Activated CD4-positive, alpha-beta memory T cell treated with anti-CD3 and anti-CD28 coated beads, Interleukin-2, amount 10 ng/mL, durations not matched to agents 7 days and 5 days (primary cell): ENCODE results near the gene DDX19B. TPM values are rescaled to one million over a fixed set of nuclear protein-coding genes. Genes with fewer than 3 reads are reported as not detected.
"Not testable (repeated sequence)": the region's sequence is repeated elsewhere in the genome, so short reads cannot be mapped to it uniquely, and the experiment has no call there.

Experiments used
- CTCF ChIA-PET: fragments of 350-600 bp; sonication (Branson Sonifier 250); formaldehyde crosslinking; loops from one replicate; lab custom pipeline; 2021; ENCODE audit warnings: antibody characterized with exemption, inconsistent platforms; lab: Charles Lee
- POLR2A ChIA-PET: fragments of 350-600 bp; sonication (Branson Sonifier 250); formaldehyde crosslinking; loops from one replicate; lab custom pipeline; 2021; ENCODE audit warnings: antibody characterized with exemption; lab: Charles Lee
- DNase-seq: peaks from one replicate; pipeline ENCODE4 v3.0.0-alpha.2; 2020
- H3K27ac Mint-ChIP-seq: one replicate; pipeline ENCODE4 v1.8.0; 2021; ENCODE audit warnings: mild to moderate bottlenecking, mixed read lengths
- H3K27me3 Mint-ChIP-seq: one replicate; pipeline ENCODE4 v1.8.0; 2021; ENCODE audit warnings: mixed read lengths
- H3K36me3 Mint-ChIP-seq: one replicate; pipeline ENCODE4 v1.8.0; 2021; ENCODE audit warnings: low read depth, mixed read lengths
- H3K4me1 Mint-ChIP-seq: one replicate; pipeline ENCODE4 v1.8.0; 2021; ENCODE audit warnings: mixed read lengths
- H3K4me3 Mint-ChIP-seq: one replicate; pipeline ENCODE4 v1.8.0; 2021; ENCODE audit warnings: mild to moderate bottlenecking, mixed read lengths
- H3K9me3 Mint-ChIP-seq: one replicate; pipeline ENCODE4 v1.8.0; 2021; ENCODE audit warnings: mixed read lengths
- total RNA-seq, 2 experiments: library from RNA; stranded (reverse); gene quantifications; one replicate each; pipeline ENCODE4 v1.2.3, GENCODE V29; 2021

Gene DDX19B
- total RNA-seq, 2 experiments from 2014 or later: 33.2 to 35.8 TPM

- no peak for DNase-seq
- CTCF ChIA-PET: interaction anchor here (1.1 to 2.7 kb wide), 2 partner anchors 10 to 29 kb away, joined by 4 to 11 read pairs; no protein-coding TSS in a partner anchor
- no peak overlapping the region for H3K4me3 Mint-ChIP-seq
These were observed 41.6 kb upstream of the DDX19B start for GRCh38 chr16:70257391-70257790.

GRCh38 chr16:70258065-70258464, 40.9 kb upstream of the DDX19B start:
- H3K36me3 Mint-ChIP-seq: peaks cover 65% of the 10 kb centered on the region
- H3K9me3 Mint-ChIP-seq: no peaks in the 10 kb centered on the region
- no peak for DNase-seq
- ChIA-PET POLR2A (no interaction called here), CTCF (interaction anchor here (1.0 to 2.7 kb wide), 2 partner anchors 9 to 16 kb away, joined by 3 to 11 read pairs; no protein-coding TSS in a partner anchor)
- no peak overlapping the region for H3K4me3 Mint-ChIP-seq
- H3K27me3 Mint-ChIP-seq: no peaks in the 10 kb centered on the region
- H3K4me1 Mint-ChIP-seq: no peaks in the 10 kb centered on the region
- H3K27ac Mint-ChIP-seq: no peak overlapping the region

More at GRCh38 chr16:70257391-70257790, 41.6 kb upstream of the DDX19B start:
- H3K27ac Mint-ChIP-seq: no peak overlapping the region
- H3K27me3 Mint-ChIP-seq: no peaks in the 10 kb centered on the region
- H3K9me3 Mint-ChIP-seq: no peaks in the 10 kb centered on the region
- peaks cover 65% of the 10 kb centered on the region for H3K36me3 Mint-ChIP-seq
- POLR2A ChIA-PET: no interaction called here
- no peaks in the 10 kb centered on the region for H3K4me1 Mint-ChIP-seq

- no peak overlapping the region for H3K27ac Mint-ChIP-seq
- no peaks in the 10 kb centered on the region for H3K27me3 Mint-ChIP-seq
- no peaks in the 10 kb centered on the region for H3K9me3 Mint-ChIP-seq
- DNase-seq: no peak
- POLR2A ChIA-PET: no interaction called here
- peaks cover 62% of the 10 kb centered on the region for H3K36me3 Mint-ChIP-seq
- CTCF ChIA-PET: interaction anchor here (0.6 to 1.0 kb wide), 2 partner anchors 17 to 23 kb away, joined by 3 read pairs; no protein-coding TSS in a partner anchor
- no peaks in the 10 kb centered on the region for H3K4me1 Mint-ChIP-seq
- no peak overlapping the region for H3K4me3 Mint-ChIP-seq
These were observed 40.0 kb upstream of the DDX19B start for GRCh38 chr16:70258946-70259345.

GRCh38 chr16:70259903-70260302, 39.1 kb upstream of the DDX19B start:
- H3K36me3 Mint-ChIP-seq: peaks cover 65% of the 10 kb centered on the region
- H3K27me3 Mint-ChIP-seq, H3K4me1 Mint-ChIP-seq, H3K4me3 Mint-ChIP-seq, H3K27ac Mint-ChIP-seq, H3K9me3 Mint-ChIP-seq, DNase-seq, POLR2A ChIA-PET: not testable (repeated sequence)
- CTCF ChIA-PET: interaction anchor here (4.6 kb wide), 1 partner anchor 8 kb away, joined by 18 read pairs; the partner anchor contains the start of gene EXOSC6

- Mint-ChIP-seq H3K27ac (no peak overlapping the region), H3K4me1 (no peaks in the 10 kb centered on the region), H3K9me3 (no peaks in the 10 kb centered on the region), H3K4me3 (no peak overlapping the region), H3K36me3 (peaks cover 69% of the 10 kb centered on the region), H3K27me3 (no peaks in the 10 kb centered on the region)
- DNase-seq: no peak
- CTCF ChIA-PET: interaction anchor here (1.2 to 2.8 kb wide), 10 partner anchors 10 to 108 kb away, joined by 3 to 19 read pairs (median 6); partner anchors contain the start of genes DDX19B and EXOSC6
- POLR2A ChIA-PET: interaction anchor here (0.7 to 2.2 kb wide), 4 partner anchors 15 to 31 kb away, joined by 3 to 6 read pairs (median 4); partner anchors contain the start of genes AARS1 and DDX19B
These were observed 31.5 kb upstream of the DDX19B start for GRCh38 chr16:70267516-70267915.

- not testable (repeated sequence) for H3K9me3 Mint-ChIP-seq, H3K4me3 Mint-ChIP-seq, DNase-seq, H3K27me3 Mint-ChIP-seq, H3K4me1 Mint-ChIP-seq, H3K27ac Mint-ChIP-seq
- POLR2A ChIA-PET: interaction anchor here (1.1 to 2.2 kb wide), 3 partner anchors 20 to 31 kb away, joined by 3 to 6 read pairs (median 6); partner anchors contain the start of genes AARS1 and DDX19B
- CTCF ChIA-PET: interaction anchor here (1.2 to 2.8 kb wide), 10 partner anchors 10 to 108 kb away, joined by 3 to 19 read pairs (median 6); partner anchors contain the start of genes DDX19B and EXOSC6
- H3K36me3 Mint-ChIP-seq: peaks cover 72% of the 10 kb centered on the region
These were observed 31.1 kb upstream of the DDX19B start for GRCh38 chr16:70267922-70268321.

GRCh38 chr16:70269471-70269870, 29.5 kb upstream of the DDX19B start:
- no peak for DNase-seq
- ChIA-PET CTCF (interaction anchor here (0.6 kb wide), 1 partner anchor 227 kb away, joined by 4 read pairs; no protein-coding TSS in a partner anchor), POLR2A (no interaction called here)
- H3K4me1 Mint-ChIP-seq: peaks cover 2% of the 10 kb centered on the region
- no peak overlapping the region for H3K27ac Mint-ChIP-seq
- peaks cover 72% of the 10 kb centered on the region for H3K36me3 Mint-ChIP-seq
- no peak overlapping the region for H3K4me3 Mint-ChIP-seq
- H3K9me3 Mint-ChIP-seq: no peaks in the 10 kb centered on the region
- H3K27me3 Mint-ChIP-seq: no peaks in the 10 kb centered on the region

- CTCF ChIA-PET: no interaction called here
- no peak for DNase-seq
- Mint-ChIP-seq H3K9me3 (no peaks in the 10 kb centered on the region), H3K4me3 (no peak overlapping the region), H3K36me3 (peaks cover 71% of the 10 kb centered on the region), H3K27me3 (no peaks in the 10 kb centered on the region), H3K27ac (no peak overlapping the region), H3K4me1 (peaks cover 2% of the 10 kb centered on the region)
- POLR2A ChIA-PET: no interaction called here
These were observed 28.8 kb upstream of the DDX19B start for GRCh38 chr16:70270176-70270575.

- ChIA-PET CTCF (no interaction called here), POLR2A (interaction anchor here (1.4 to 1.6 kb wide), 2 partner anchors 12 to 27 kb away, joined by 5 to 6 read pairs; partner anchors contain the start of gene DDX19B)
- H3K36me3 Mint-ChIP-seq: peaks cover 72% of the 10 kb centered on the region
- H3K27me3 Mint-ChIP-seq: no peaks in the 10 kb centered on the region
- H3K27ac Mint-ChIP-seq: no peak overlapping the region
- H3K4me3 Mint-ChIP-seq: no peak overlapping the region
- peaks cover 2% of the 10 kb centered on the region for H3K4me1 Mint-ChIP-seq
- H3K9me3 Mint-ChIP-seq: no peaks in the 10 kb centered on the region
- no peak for DNase-seq
These were observed 27.3 kb upstream of the DDX19B start for GRCh38 chr16:70271696-70272095.

- DNase-seq: no peak
- Mint-ChIP-seq H3K27me3 (no peaks in the 10 kb centered on the region), H3K4me3 (no peak overlapping the region), H3K9me3 (no peaks in the 10 kb centered on the region), H3K36me3 (peaks cover 69% of the 10 kb centered on the region), H3K27ac (no peak overlapping the region), H3K4me1 (peaks cover 4% of the 10 kb centered on the region)
- CTCF ChIA-PET: interaction anchor here (1.0 kb wide), 1 partner anchor 24 kb away, joined by 3 read pairs; the partner anchor contains the start of gene EXOSC6
- POLR2A ChIA-PET: no interaction called here
These were observed 22.6 kb upstream of the DDX19B start for GRCh38 chr16:70276392-70276791.

- CTCF ChIA-PET: interaction anchor here (2.6 to 2.9 kb wide), 2 partner anchors 11 to 35 kb away, joined by 8 to 16 read pairs; partner anchors contain the start of genes DDX19B and EXOSC6
- not testable (repeated sequence) for H3K27me3 Mint-ChIP-seq, H3K9me3 Mint-ChIP-seq, DNase-seq
- H3K36me3 Mint-ChIP-seq: peaks cover 32% of the 10 kb centered on the region
- POLR2A ChIA-PET: interaction anchor here (0.8 to 2.9 kb wide), 5 partner anchors 12 to 236 kb away, joined by 3 to 73 read pairs (median 44); partner anchors contain the start of genes COG4, DDX19A, DDX19B and SF3B3
- H3K4me3 Mint-ChIP-seq: peak overlapping the region; percentile 99
- H3K27ac Mint-ChIP-seq: peak overlapping the region; percentile 58
- H3K4me1 Mint-ChIP-seq: peaks cover 50% of the 10 kb centered on the region
These were observed 11.5 kb upstream of the DDX19B start for GRCh38 chr16:70287304-70287971.

GRCh38 chr16:70289229-70290094, 9.5 kb upstream of the DDX19B start, which contains the start of gene AARS1:
TSS of gene AARS1 (minus strand) at chr16:70289506. CDS start at chr16:70282763, 6,743 bp downstream.
- CTCF ChIA-PET: interaction anchor here (0.8 to 2.9 kb wide), 4 partner anchors 9 to 57 kb away, joined by 3 to 16 read pairs (median 4); partner anchors contain the start of genes DDX19A, DDX19B and EXOSC6
- peaks cover 32% of the 10 kb centered on the region for H3K4me1 Mint-ChIP-seq
- H3K27me3 Mint-ChIP-seq: no peaks in the 10 kb centered on the region
- H3K36me3 Mint-ChIP-seq: peaks cover 17% of the 10 kb centered on the region
- peak within 1 kb of the TSS; percentile 98 for H3K27ac Mint-ChIP-seq
- peak within 1 kb of the TSS; percentile 99 for H3K4me3 Mint-ChIP-seq
- DNase-seq: peak; percentile 96
- H3K9me3 Mint-ChIP-seq: no peaks in the 10 kb centered on the region
- POLR2A ChIA-PET: interaction anchor here (0.8 to 2.9 kb wide), 15 partner anchors 10 to 527 kb away, joined by 3 to 73 read pairs (median 6); partner anchors contain the start of genes COG4, DDX19A, DDX19B and EXOSC6
